Hepatocyte (in vitro differentiated cells): ENCODE results near the gene B4GALNT4. TPM values are rescaled to one million over a fixed set of nuclear protein-coding genes. Genes with fewer than 3 reads are reported as not detected.

Experiments
- DNase-seq: peaks from one replicate; pipeline ENCODE4 v3.0.0-alpha.2; 2016; ENCODE audit warnings: low spot score
- H2AFZ ChIP-seq: fragments of 200-600 bp; sonication (generic); 2 replicates; pipeline ENCODE4 v1.6.0; 2016; ENCODE audit warnings: antibody characterized with exemption, mild to moderate bottlenecking
- H3K27ac ChIP-seq: fragments of 200-600 bp; sonication (generic); 2 replicates; pipeline ENCODE4 v1.5.1; 2016; ENCODE audit warnings: mild to moderate bottlenecking
- H3K27me3 ChIP-seq: fragments of 200-600 bp; sonication (generic); 2 replicates; pipeline ENCODE4 v1.6.1; 2016
- H3K36me3 ChIP-seq: fragments of 200-600 bp; sonication (generic); replicated peaks from 2 replicates; pipeline ENCODE4 v1.5.1; 2016; ENCODE audit warnings: low read depth; ENCODE audit not compliant: insufficient read depth
- H3K4me1 ChIP-seq: fragments of 200-600 bp; sonication (generic); 2 replicates; pipeline ENCODE4 v1.5.1; 2016; ENCODE audit warnings: mild to moderate bottlenecking, moderate library complexity; ENCODE audit not compliant: insufficient read depth
- H3K4me2 ChIP-seq: fragments of 200-600 bp; sonication (generic); 2 replicates; pipeline ENCODE4 v1.6.0; 2016
- H3K4me3 ChIP-seq: fragments of 200-600 bp; sonication (generic); 2 replicates; pipeline ENCODE4 v1.5.1; 2016; ENCODE audit warnings: mild to moderate bottlenecking
- H3K79me2 ChIP-seq: fragments of 200-600 bp; sonication (generic); 2 replicates; pipeline ENCODE4 v1.6.0; 2017; ENCODE audit warnings: mild to moderate bottlenecking
- H3K9me2 ChIP-seq: fragments of 200-600 bp; sonication (generic); replicated peaks from 2 replicates; pipeline ENCODE4 v1.6.0; 2017; ENCODE audit warnings: mild to moderate bottlenecking; ENCODE audit not compliant: insufficient read depth
- H3K9me3 ChIP-seq: fragments of 200-600 bp; sonication (generic); 2 replicates; pipeline ENCODE4 v1.5.1; 2016; ENCODE audit warnings: low read depth, mild to moderate bottlenecking
- H4K20me1 ChIP-seq: fragments of 200-600 bp; sonication (generic); 2 replicates; pipeline ENCODE4 v1.6.0; 2016; ENCODE audit warnings: mild to moderate bottlenecking; ENCODE audit not compliant: insufficient read depth, poor library complexity, severe bottlenecking
- EZH2 ChIP-seq: fragments of 200-600 bp; sonication (generic); IDR thresholded peaks from 2 replicates; pipeline ENCODE4 v1.6.1; 2016; ENCODE audit warnings: antibody characterized with exemption, mild to moderate bottlenecking, borderline replicate concordance
- EZH2phosphoT487 ChIP-seq: fragments of 200-600 bp; sonication (generic); IDR thresholded peaks from one replicate; pipeline ENCODE4 v1.6.1; 2018; ENCODE audit warnings: antibody characterized with exemption, mild to moderate bottlenecking, low read depth, moderate library complexity; ENCODE audit not compliant: unreplicated experiment, severe bottlenecking
- WGBS: methylation state at CpG from one replicate; pipeline ENCODE4 v1.1.6; 2016; ENCODE audit warnings: low lambda C conversion rate; ENCODE audit errors: missing lambda C conversion rate; 5-methylcytosine and 5-hydroxymethylcytosine counted together
- polyA plus RNA-seq: library from polyadenylated mRNA; unstranded; fragments of >200 nt; fragmentation: Nextera tagmentation; extraction: Ambion mirVana; gene quantifications from 2 replicates; pipeline ENCODE4 v1.2.1, GENCODE V29; 2016
- total RNA-seq: library from RNA; depleted of rRNA; stranded (reverse); fragments of >200 nt; gene quantifications from 2 replicates; pipeline ENCODE4 v1.2.3, GENCODE V29; 2014
- TF ChIP-seq, protein P1 (sequence below): fragments of 200-600 bp; sonication (generic); IDR thresholded peaks from 2 replicates; pipeline ENCODE4 v1.5.1; 2016; ENCODE audit warnings: antibody characterized with exemption, mild to moderate bottlenecking; ENCODE audit not compliant: poor library complexity

B4GALNT4 gene
- total and polyA plus RNA-seq, 2 experiments from 2014 or later, result 30.0 to 38.8 TPM

DNA sequence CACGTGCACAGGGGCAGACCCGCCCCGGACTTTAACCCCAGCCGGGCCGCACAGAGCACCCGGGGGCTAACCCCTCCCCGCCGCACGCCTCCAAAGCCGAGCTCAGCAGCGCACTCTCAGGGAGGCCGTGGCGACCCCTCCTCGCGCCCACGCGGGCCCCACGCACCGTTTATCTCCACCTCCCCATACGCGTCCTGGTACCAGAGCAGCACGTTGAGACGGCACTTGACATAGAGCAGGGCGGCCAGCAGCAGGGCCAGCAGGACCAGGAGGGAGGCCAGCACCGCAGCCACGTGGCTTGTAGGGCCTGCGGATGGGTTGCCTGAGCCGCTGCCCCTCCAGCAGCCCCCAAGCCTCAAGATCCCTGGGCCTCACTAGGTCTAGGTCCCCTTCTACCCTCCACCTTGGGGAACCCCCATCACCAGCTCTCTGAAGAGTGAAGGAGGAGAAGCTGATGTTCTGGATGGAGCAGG, 38.4 kb downstream of the B4GALNT4 start:
- H3K4me1 ChIP-seq, result peaks cover 11% of the 10 kb centered on the region
- TF ChIP-seq, protein P1, sequence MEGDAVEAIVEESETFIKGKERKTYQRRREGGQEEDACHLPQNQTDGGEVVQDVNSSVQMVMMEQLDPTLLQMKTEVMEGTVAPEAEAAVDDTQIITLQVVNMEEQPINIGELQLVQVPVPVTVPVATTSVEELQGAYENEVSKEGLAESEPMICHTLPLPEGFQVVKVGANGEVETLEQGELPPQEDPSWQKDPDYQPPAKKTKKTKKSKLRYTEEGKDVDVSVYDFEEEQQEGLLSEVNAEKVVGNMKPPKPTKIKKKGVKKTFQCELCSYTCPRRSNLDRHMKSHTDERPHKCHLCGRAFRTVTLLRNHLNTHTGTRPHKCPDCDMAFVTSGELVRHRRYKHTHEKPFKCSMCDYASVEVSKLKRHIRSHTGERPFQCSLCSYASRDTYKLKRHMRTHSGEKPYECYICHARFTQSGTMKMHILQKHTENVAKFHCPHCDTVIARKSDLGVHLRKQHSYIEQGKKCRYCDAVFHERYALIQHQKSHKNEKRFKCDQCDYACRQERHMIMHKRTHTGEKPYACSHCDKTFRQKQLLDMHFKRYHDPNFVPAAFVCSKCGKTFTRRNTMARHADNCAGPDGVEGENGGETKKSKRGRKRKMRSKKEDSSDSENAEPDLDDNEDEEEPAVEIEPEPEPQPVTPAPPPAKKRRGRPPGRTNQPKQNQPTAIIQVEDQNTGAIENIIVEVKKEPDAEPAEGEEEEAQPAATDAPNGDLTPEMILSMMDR, result no peak
- TF ChIP-seq EZH2, result no peak
- TF ChIP-seq EZH2phosphoT487, result no peak
- H3K27me3 ChIP-seq, result no peaks in the 10 kb centered on the region
- DNase-seq, result no peak
- H3K9me3 ChIP-seq, result no peaks in the 10 kb centered on the region
- no peak overlapping the region for H2AFZ ChIP-seq
- H4K20me1 ChIP-seq, result no peaks in the 10 kb centered on the region
- H3K9me2 ChIP-seq, result no peaks in the 10 kb centered on the region
- 95% methylated on average over 23 of the region's 28 CpGs for WGBS
- H3K79me2 ChIP-seq, result no peaks in the 10 kb centered on the region
- H3K4me3 ChIP-seq, result no peak overlapping the region
- H3K4me2 ChIP-seq, result peak overlapping the region; percentile 51
- H3K27ac ChIP-seq, result no peak overlapping the region
- no peaks in the 10 kb centered on the region for H3K36me3 ChIP-seq

DNA sequence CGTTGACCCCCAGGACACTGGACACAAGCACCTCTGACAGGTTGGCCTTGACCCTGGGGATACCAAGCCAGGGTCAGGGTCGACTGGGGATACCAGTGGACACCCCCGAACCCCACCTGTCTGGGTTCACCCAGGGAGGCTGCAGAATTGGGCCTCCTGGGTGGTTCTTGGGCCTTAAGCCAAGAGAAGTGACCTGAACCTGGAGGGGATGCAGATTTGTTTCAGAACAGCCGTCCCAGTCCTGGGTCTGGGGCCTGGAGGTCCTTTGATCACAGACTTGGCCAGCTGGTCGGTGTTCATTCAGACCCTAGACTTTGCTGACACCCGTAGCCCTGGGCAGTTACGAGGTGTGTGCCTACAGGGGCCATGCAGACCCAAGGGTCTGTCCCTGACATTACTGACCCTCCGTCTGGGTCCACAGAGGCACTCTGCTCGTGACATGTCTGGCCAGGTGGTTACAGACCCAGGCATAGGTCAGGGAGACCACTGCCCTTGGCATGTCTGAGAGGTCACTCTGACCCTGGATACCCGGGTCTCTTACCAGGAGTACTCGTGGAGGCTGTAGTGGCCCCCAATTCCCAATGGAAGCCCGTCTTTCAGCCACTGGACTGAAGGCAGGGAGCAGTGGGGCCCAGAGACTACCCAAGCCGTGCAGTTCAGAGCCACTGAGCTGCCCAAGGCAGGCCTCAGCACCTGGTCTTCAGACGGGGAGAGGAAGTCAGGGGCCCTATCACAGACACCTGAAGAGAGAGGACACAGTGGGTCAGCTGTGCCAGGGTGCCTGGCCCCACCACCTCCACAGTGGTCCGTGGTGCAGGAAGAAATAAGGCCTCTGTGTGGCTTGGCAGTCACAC, 39.1 kb downstream of the B4GALNT4 start:
- H3K79me2 ChIP-seq, result peaks cover 2% of the 10 kb centered on the region
- WGBS, result 87% methylated on average over 15 of the region's 15 CpGs
- peaks cover 4% of the 10 kb centered on the region for H4K20me1 ChIP-seq
- H3K27me3 ChIP-seq, result no peaks in the 10 kb centered on the region
- H3K4me3 ChIP-seq, result no peak overlapping the region
- TF ChIP-seq, protein P1, result no peak
- TF ChIP-seq EZH2phosphoT487, result no peak
- no peak for TF ChIP-seq EZH2
- H2AFZ ChIP-seq, result no peak overlapping the region
- no peak for DNase-seq
- peaks cover 11% of the 10 kb centered on the region for H3K4me1 ChIP-seq
- H3K4me2 ChIP-seq, result no peak overlapping the region
- H3K27ac ChIP-seq, result no peak overlapping the region
- no peaks in the 10 kb centered on the region for H3K36me3 ChIP-seq
- H3K9me3 ChIP-seq, result no peaks in the 10 kb centered on the region
- H3K9me2 ChIP-seq, result no peaks in the 10 kb centered on the region

DNA sequence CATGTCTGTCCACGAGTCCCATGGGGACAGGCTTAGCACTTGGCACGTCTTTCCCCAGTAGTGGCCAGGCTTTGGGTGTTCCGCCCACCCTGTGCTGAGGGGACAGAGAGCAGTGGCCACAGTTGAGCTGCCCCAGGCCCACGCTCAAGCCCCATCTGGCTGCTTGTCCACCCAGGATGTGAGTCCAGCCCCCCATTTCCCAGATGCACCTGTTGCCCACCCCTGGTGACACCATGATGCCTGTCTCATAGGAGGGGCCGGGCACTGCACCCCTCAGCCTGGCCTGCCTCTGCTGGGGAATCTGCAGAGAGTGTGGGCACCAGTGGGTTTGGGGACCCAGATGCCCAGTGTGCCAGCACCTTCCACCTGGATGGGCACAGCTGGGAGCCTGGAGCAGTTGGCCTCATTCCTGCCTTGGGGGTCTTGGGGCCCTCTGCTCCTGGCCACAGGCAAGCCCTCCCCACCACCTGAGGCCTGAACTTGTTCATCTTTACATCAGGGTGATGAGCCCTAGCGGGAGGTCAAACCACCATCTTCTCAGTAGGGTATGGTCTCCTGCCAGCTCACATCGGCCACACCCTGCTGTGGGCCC, 39.8 kb downstream of the B4GALNT4 start:
- no peaks in the 10 kb centered on the region for H3K9me3 ChIP-seq
- peaks cover 2% of the 10 kb centered on the region for H3K79me2 ChIP-seq
- H3K36me3 ChIP-seq, result no peaks in the 10 kb centered on the region
- no peak for DNase-seq
- no peaks in the 10 kb centered on the region for H3K27me3 ChIP-seq
- no peak for TF ChIP-seq EZH2
- TF ChIP-seq, protein P1, result no peak
- TF ChIP-seq EZH2phosphoT487, result no peak
- H3K27ac ChIP-seq, result no peak overlapping the region
- no peaks in the 10 kb centered on the region for H3K9me2 ChIP-seq
- H2AFZ ChIP-seq, result no peak overlapping the region
- peaks cover 6% of the 10 kb centered on the region for H4K20me1 ChIP-seq
- H3K4me1 ChIP-seq, result peaks cover 11% of the 10 kb centered on the region
- 94% methylated on average over 7 of the region's 7 CpGs for WGBS
- H3K4me3 ChIP-seq, result no peak overlapping the region
- H3K4me2 ChIP-seq, result no peak overlapping the region
